Activated CD8-positive, alpha-beta memory T cell treated with anti-CD3 and anti-CD28 coated beads, Interleukin-2, amount 10 ng/mL, durations not matched to agents 7 days and 5 days (primary cell): ENCODE measurements around the gene PLCB4. TPM values are rescaled to one million over a fixed set of nuclear protein-coding genes. Genes with fewer than 3 reads are reported as not detected.

Source experiments
- ATAC-seq: fragments of 150-1000 bp; cut with Tn5 transposase; one replicate; pipeline ENCODE4 v1.10.0; 2021; ENCODE audit warnings: moderate library complexity
- CTCF ChIA-PET: fragments of 350-600 bp; sonication (Branson Sonifier 250); formaldehyde crosslinking; loops from one replicate; lab custom pipeline; 2021; ENCODE audit warnings: antibody characterized with exemption; lab: Charles Lee
- DNase-seq: peaks from one replicate; pipeline ENCODE4 v3.0.0-alpha.2; 2020
- H3K27ac Mint-ChIP-seq: one replicate; pipeline ENCODE4 v1.8.0; 2021; ENCODE audit warnings: mild to moderate bottlenecking, mixed read lengths
- H3K27me3 Mint-ChIP-seq: one replicate; pipeline ENCODE4 v1.8.0; 2021; ENCODE audit warnings: mixed read lengths
- H3K36me3 Mint-ChIP-seq: one replicate; pipeline ENCODE4 v1.8.0; 2021; ENCODE audit warnings: mild to moderate bottlenecking, mixed read lengths
- H3K4me1 Mint-ChIP-seq: one replicate; pipeline ENCODE4 v1.8.0; 2021; ENCODE audit warnings: mixed read lengths
- H3K4me3 Mint-ChIP-seq: one replicate; pipeline ENCODE4 v1.8.0; 2021; ENCODE audit warnings: mild to moderate bottlenecking, moderate library complexity, mixed read lengths
- H3K9me3 Mint-ChIP-seq: one replicate; pipeline ENCODE4 v1.8.0; 2022; ENCODE audit warnings: low read depth, mixed read lengths
- total RNA-seq, 2 experiments: library from RNA; stranded (reverse); gene quantifications; one replicate each; pipeline ENCODE4 v1.2.3, GENCODE V29; 2021

PLCB4 gene
- total RNA-seq, 2 experiments from 2014 or later, result not detected

- DNase-seq, result no peak
- Mint-ChIP-seq H3K9me3 (peaks cover 6% of the 10 kb centered on the region), H3K4me1 (no peaks in the 10 kb centered on the region), H3K27me3 (no peaks in the 10 kb centered on the region), H3K36me3 (no peaks in the 10 kb centered on the region), H3K27ac (no peak overlapping the region), H3K4me3 (no peak overlapping the region)
- no peak for ATAC-seq
- CTCF ChIA-PET, result no interaction called here
Observed at GRCh38 chr20:9198460-9198859, 129.6 kb downstream of the PLCB4 start.

- no peak overlapping the region for H3K4me3 Mint-ChIP-seq
- no peak for ATAC-seq
- CTCF ChIA-PET, result no interaction called here
- H3K27ac Mint-ChIP-seq, result no peak overlapping the region
- H3K27me3 Mint-ChIP-seq, result no peaks in the 10 kb centered on the region
- DNase-seq, result no peak
- H3K36me3 Mint-ChIP-seq, result no peaks in the 10 kb centered on the region
- H3K4me1 Mint-ChIP-seq, result no peaks in the 10 kb centered on the region
- peaks cover 6% of the 10 kb centered on the region for H3K9me3 Mint-ChIP-seq
Observed at GRCh38 chr20:9200196-9200595, 131.3 kb downstream of the PLCB4 start.

GRCh38 chr20:9200620-9201019 is 131.7 kb downstream of the PLCB4 start:
- H3K4me1 Mint-ChIP-seq, result no peaks in the 10 kb centered on the region
- H3K36me3 Mint-ChIP-seq, result no peaks in the 10 kb centered on the region
- CTCF ChIA-PET, result no interaction called here
- ATAC-seq, result no peak
- DNase-seq, result no peak
- H3K27ac Mint-ChIP-seq, result no peak overlapping the region
- no peak overlapping the region for H3K4me3 Mint-ChIP-seq
- H3K27me3 Mint-ChIP-seq, result no peaks in the 10 kb centered on the region
- H3K9me3 Mint-ChIP-seq, result peaks cover 6% of the 10 kb centered on the region

- ATAC-seq (no peak), DNase-seq (no peak)
- CTCF ChIA-PET, result interaction anchor here (0.6 kb wide), 1 partner anchor 443 kb away, joined by 4 read pairs; no protein-coding TSS in a partner anchor
- Mint-ChIP-seq H3K27ac (no peak overlapping the region), H3K9me3 (peaks cover 3% of the 10 kb centered on the region), H3K4me1 (no peaks in the 10 kb centered on the region), H3K27me3 (no peaks in the 10 kb centered on the region), H3K36me3 (no peaks in the 10 kb centered on the region), H3K4me3 (no peak overlapping the region)
Observed at GRCh38 chr20:9202420-9203080, 133.7 kb downstream of the PLCB4 start.

GRCh38 chr20:9203081-9203447 is 134.2 kb downstream of the PLCB4 start:
- H3K4me1 Mint-ChIP-seq, result no peaks in the 10 kb centered on the region
- H3K27ac Mint-ChIP-seq, result no peak overlapping the region
- no peak for DNase-seq
- CTCF ChIA-PET, result interaction anchor here (0.6 kb wide), 1 partner anchor 443 kb away, joined by 4 read pairs; no protein-coding TSS in a partner anchor
- peaks cover 3% of the 10 kb centered on the region for H3K9me3 Mint-ChIP-seq
- ATAC-seq, result no peak
- no peak overlapping the region for H3K4me3 Mint-ChIP-seq
- H3K36me3 Mint-ChIP-seq, result no peaks in the 10 kb centered on the region
- H3K27me3 Mint-ChIP-seq, result no peaks in the 10 kb centered on the region

- CTCF ChIA-PET, result no interaction called here
- Mint-ChIP-seq H3K4me3 (no peak overlapping the region), H3K9me3 (peaks cover 5% of the 10 kb centered on the region), H3K4me1 (no peaks in the 10 kb centered on the region), H3K27me3 (no peaks in the 10 kb centered on the region), H3K36me3 (no peaks in the 10 kb centered on the region), H3K27ac (no peak overlapping the region)
- no peak for DNase-seq
- no peak for ATAC-seq
Observed at GRCh38 chr20:9204979-9205378, 136.1 kb downstream of the PLCB4 start.

- Mint-ChIP-seq H3K27me3 (no peaks in the 10 kb centered on the region), H3K27ac (no peak overlapping the region), H3K36me3 (no peaks in the 10 kb centered on the region), H3K4me1 (no peaks in the 10 kb centered on the region), H3K4me3 (no peak overlapping the region), H3K9me3 (peaks cover 2% of the 10 kb centered on the region)
- CTCF ChIA-PET, result no interaction called here
- ATAC-seq (no peak), DNase-seq (no peak)
Observed at GRCh38 chr20:9206486-9206885, 137.6 kb downstream of the PLCB4 start.

GRCh38 chr20:9207253-9207652 is 138.4 kb downstream of the PLCB4 start:
- H3K27me3 Mint-ChIP-seq, result no peaks in the 10 kb centered on the region
- no peaks in the 10 kb centered on the region for H3K36me3 Mint-ChIP-seq
- DNase-seq (no peak), ATAC-seq (no peak)
- H3K27ac Mint-ChIP-seq, result no peak overlapping the region
- peaks cover 2% of the 10 kb centered on the region for H3K9me3 Mint-ChIP-seq
- no peak overlapping the region for H3K4me3 Mint-ChIP-seq
- CTCF ChIA-PET, result no interaction called here
- no peaks in the 10 kb centered on the region for H3K4me1 Mint-ChIP-seq

- Mint-ChIP-seq H3K4me1 (no peaks in the 10 kb centered on the region), H3K27ac (no peak overlapping the region), H3K36me3 (no peaks in the 10 kb centered on the region), H3K4me3 (no peak overlapping the region), H3K27me3 (no peaks in the 10 kb centered on the region), H3K9me3 (peaks cover 2% of the 10 kb centered on the region)
- DNase-seq (no peak), ATAC-seq (no peak)
- CTCF ChIA-PET, result no interaction called here
Observed at GRCh38 chr20:9210356-9210755, 141.5 kb downstream of the PLCB4 start.

GRCh38 chr20:9211016-9211760 is 142.3 kb downstream of the PLCB4 start:
- Mint-ChIP-seq H3K27ac (no peak overlapping the region), H3K27me3 (no peaks in the 10 kb centered on the region), H3K4me1 (no peaks in the 10 kb centered on the region), H3K9me3 (peaks cover 2% of the 10 kb centered on the region), H3K36me3 (no peaks in the 10 kb centered on the region), H3K4me3 (no peak overlapping the region)
- no peak for ATAC-seq
- CTCF ChIA-PET, result no interaction called here
- no peak for DNase-seq

- Mint-ChIP-seq H3K27ac (no peak overlapping the region), H3K36me3 (no peaks in the 10 kb centered on the region), H3K4me1 (no peaks in the 10 kb centered on the region), H3K4me3 (no peak overlapping the region), H3K27me3 (no peaks in the 10 kb centered on the region), H3K9me3 (peaks cover 2% of the 10 kb centered on the region)
- CTCF ChIA-PET, result no interaction called here
- no peak for DNase-seq
- ATAC-seq, result no peak
Observed at GRCh38 chr20:9212735-9213134, 143.8 kb downstream of the PLCB4 start.

GRCh38 chr20:9214685-9215084 is 145.8 kb downstream of the PLCB4 start:
- no peak for DNase-seq
- H3K9me3 Mint-ChIP-seq, result peaks cover 2% of the 10 kb centered on the region
- H3K27me3 Mint-ChIP-seq, result no peaks in the 10 kb centered on the region
- H3K4me3 Mint-ChIP-seq, result no peak overlapping the region
- no peak for ATAC-seq
- CTCF ChIA-PET, result no interaction called here
- H3K27ac Mint-ChIP-seq, result no peak overlapping the region
- H3K4me1 Mint-ChIP-seq, result no peaks in the 10 kb centered on the region
- no peaks in the 10 kb centered on the region for H3K36me3 Mint-ChIP-seq

GRCh38 chr20:9215539-9215938 is 146.7 kb downstream of the PLCB4 start:
- DNase-seq (no peak), ATAC-seq (no peak)
- CTCF ChIA-PET, result no interaction called here
- H3K27ac Mint-ChIP-seq, result no peak overlapping the region
- peaks cover 2% of the 10 kb centered on the region for H3K9me3 Mint-ChIP-seq
- no peaks in the 10 kb centered on the region for H3K4me1 Mint-ChIP-seq
- no peak overlapping the region for H3K4me3 Mint-ChIP-seq
- no peaks in the 10 kb centered on the region for H3K36me3 Mint-ChIP-seq
- H3K27me3 Mint-ChIP-seq, result no peaks in the 10 kb centered on the region

- no peak overlapping the region for H3K27ac Mint-ChIP-seq
Observed at GRCh38 chr20:9218531-9218961, 149.7 kb downstream of the PLCB4 start.

More at GRCh38 chr20:9218531-9218961, 149.7 kb downstream of the PLCB4 start:
- H3K36me3 Mint-ChIP-seq, result no peaks in the 10 kb centered on the region
- CTCF ChIA-PET, result no interaction called here
- no peak overlapping the region for H3K4me3 Mint-ChIP-seq
- DNase-seq (no peak), ATAC-seq (no peak)
- H3K4me1 Mint-ChIP-seq, result no peaks in the 10 kb centered on the region
- H3K27me3 Mint-ChIP-seq, result no peaks in the 10 kb centered on the region
- H3K9me3 Mint-ChIP-seq, result peaks cover 5% of the 10 kb centered on the region
